ENCODE measurements around the gene SAMD10.

Gene SAMD10

DNA sequence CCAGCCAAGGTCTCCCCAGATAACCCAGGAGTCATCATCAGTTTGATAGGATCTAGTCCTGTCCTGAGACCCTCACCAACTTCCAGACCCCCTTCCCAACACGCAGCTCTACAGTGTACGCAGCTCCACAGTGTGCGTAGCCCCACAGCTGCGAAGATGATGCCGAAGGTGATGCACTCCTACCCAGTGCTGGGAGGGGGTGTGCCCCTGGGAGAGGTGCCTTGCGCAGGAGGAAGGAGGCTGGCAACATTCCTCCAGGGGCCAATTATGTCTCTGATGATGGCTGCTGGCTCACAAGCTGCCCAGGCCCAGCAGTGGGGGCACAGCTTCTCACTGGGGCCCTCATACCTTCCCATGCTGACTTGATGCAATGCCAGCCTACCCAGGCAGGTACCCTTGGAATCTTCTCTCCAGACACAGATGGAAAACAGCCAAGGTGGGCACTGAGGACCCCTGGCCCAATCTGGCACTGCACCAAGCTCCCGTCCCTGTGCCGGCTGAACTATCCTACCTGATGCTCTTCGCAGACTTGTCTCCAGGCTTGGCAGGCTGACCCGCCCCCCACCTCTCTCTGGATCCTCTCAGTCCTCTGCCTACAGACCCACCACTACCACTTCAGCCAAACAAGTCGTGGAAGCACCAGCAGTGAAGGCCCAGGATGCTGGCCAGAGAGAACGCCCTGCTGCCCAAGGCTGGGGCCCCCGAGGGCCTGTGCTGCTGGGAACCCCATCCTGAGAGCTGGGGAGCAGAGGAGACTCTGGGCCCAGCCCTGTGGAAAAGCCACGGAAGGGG is 11.1 kb downstream of the SAMD10 start:
- TF ChIP-seq CTCF (IDR thresholded peaks at IDR 0.05; ENCODE audit: control insufficient read depth, extremely low read depth, insufficient read depth), result no peak
- H3K4me3 ChIP-seq (ENCODE audit: low read depth, low read length), result peak overlapping the region; percentile 72
- no peak for DNase-seq (ENCODE audit: low read depth)

DNA sequence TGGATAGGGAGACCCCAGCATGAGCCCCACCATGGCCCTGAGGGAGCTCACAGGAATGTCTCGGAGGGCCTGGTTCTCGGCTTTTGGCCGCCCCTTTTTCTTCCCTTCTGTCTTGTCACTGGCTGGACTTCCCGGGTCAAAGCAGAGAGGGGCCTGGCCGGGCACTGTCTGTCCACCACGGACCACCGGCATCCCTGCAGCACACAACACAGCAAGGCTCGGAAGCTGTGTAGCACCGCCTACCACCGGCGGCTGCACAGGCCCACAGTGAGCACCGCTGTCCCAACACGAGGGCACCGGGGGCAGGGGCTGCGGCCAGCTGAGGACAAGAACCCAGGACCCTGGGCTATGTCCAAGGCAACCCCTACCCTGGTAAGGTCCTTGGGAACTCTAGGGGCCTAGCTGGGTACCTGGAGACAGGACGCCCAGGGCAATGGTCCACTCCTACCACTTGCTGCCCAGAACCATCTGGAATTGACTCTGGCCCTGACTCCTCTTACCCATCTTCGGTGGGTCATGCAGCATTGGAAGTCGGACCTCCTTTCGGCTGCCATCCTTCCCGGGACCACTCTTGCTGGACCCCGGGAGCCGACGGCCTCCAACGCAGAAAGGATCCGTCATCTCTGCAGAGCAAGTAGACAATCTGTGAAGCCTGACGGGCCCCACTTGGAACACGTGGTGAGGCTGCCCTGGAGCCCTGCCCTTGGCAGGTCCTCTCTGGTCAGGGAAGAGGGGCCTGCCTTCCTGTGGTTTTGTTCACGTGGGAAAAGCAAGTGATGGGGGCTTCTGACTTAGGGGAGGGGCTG is 11.9 kb downstream of the SAMD10 start:
- DNase-seq (ENCODE audit: low read depth), result no peak
- TF ChIP-seq CTCF (IDR thresholded peaks at IDR 0.05; ENCODE audit: control insufficient read depth, extremely low read depth, insufficient read depth), result no peak
- H3K4me3 ChIP-seq (ENCODE audit: low read depth, low read length), result no peak overlapping the region

- no peak for TF ChIP-seq CTCF (IDR thresholded peaks at IDR 0.05; ENCODE audit: control insufficient read depth, extremely low read depth, insufficient read depth)
- H3K4me3 ChIP-seq (ENCODE audit: low read depth, low read length), result no peak overlapping the region
- no peak for DNase-seq (ENCODE audit: low read depth)
Observed at GRCh38 chr20:63966944-63967322, 12.5 kb downstream of the SAMD10 start.

DNA sequence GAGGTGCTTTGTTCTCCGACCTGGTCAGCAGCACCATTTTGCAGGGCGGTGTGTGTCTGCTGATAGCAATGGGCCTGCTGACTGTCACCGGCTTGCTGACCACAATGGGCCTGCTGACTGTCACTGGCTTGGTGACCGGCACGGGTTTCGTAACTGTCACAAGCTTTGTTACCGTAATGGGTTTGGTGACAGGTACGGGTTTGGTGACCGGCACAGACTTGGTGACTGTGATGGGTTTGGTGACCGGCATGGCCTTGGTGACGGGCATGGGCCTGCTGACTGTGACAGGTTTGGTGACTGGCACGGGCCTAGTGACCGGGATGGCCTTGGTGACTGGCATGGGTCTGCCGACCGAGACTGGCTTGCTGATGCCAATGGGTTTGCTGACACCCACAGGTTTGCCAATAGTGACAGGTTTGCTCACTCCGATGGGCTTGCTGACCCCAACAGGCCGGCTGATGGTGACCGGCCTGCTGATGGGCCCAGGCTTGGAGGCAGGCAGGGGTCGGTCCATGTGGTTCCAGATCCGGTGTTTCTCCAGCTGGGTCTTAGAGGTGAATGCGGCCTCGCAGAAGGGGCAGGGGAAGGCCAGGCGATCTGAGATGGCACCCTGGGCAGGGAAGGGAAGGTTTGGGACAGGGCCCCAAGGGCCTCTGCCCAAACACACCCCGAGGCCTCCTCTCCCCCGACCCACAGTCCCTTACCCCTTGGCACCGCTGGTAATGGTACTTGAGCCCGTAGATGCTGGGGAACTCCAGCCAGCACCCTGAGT is 13.1 kb downstream of the SAMD10 start:
- no peak overlapping the region for H3K4me3 ChIP-seq (ENCODE audit: low read depth, low read length)
- TF ChIP-seq CTCF (IDR thresholded peaks at IDR 0.05; ENCODE audit: control insufficient read depth, extremely low read depth, insufficient read depth), result no peak
- DNase-seq (ENCODE audit: low read depth), result no peak

DNA sequence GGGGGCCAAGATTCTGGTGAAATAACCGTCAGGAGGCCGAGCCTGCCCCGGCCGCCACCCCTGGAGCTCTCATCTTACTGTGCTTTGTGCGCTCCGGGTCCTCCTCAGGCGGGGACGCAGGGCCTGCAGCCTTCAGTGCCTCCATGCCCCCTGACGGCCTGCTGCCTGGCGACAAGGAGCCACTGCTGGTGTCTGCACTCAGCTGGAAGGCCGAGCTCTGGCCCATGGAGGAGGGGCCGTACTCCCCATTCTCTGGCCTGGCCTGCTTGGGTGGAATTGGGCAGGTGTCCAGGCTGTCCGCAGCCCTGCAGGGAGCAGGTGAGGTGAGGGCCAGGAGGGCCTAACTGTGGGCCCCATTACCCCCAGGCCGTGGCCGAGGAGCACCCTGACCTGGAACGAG is 15.0 kb downstream of the SAMD10 start:
- no peak overlapping the region for H3K4me3 ChIP-seq (ENCODE audit: low read depth, low read length)
- no peak for TF ChIP-seq CTCF (IDR thresholded peaks at IDR 0.05; ENCODE audit: control insufficient read depth, extremely low read depth, insufficient read depth)
- no peak for DNase-seq (ENCODE audit: low read depth)

- no peak for DNase-seq (ENCODE audit: low read depth)
- TF ChIP-seq CTCF (IDR thresholded peaks at IDR 0.05; ENCODE audit: control insufficient read depth, extremely low read depth, insufficient read depth), result no peak
- no peak overlapping the region for H3K4me3 ChIP-seq (ENCODE audit: low read depth, low read length)
Observed at GRCh38 chr20:63963784-63964301, 15.6 kb downstream of the SAMD10 start.

Data from LNCaP clone FGC (cell line).